Neural progenitor cell (in vitro differentiated cells): ENCODE data around the gene CYBRD1. TPM values are rescaled to one million over a fixed set of nuclear protein-coding genes. Genes with fewer than 3 reads are reported as not detected.

Experiments used
- DNase-seq: peaks from one replicate; pipeline ENCODE4 v3.0.0-alpha.2; 2016; ENCODE audit warnings: low spot score
- H2AFZ ChIP-seq: fragments of 200-600 bp; sonication (generic); replicated peaks from 2 replicates; pipeline ENCODE4 v1.6.1; 2016; ENCODE audit warnings: antibody characterized with exemption
- H3F3A ChIP-seq: fragments of 200-600 bp; sonication (generic); 2 replicates; pipeline ENCODE4 v1.6.1; 2016; ENCODE audit warnings: antibody characterized with exemption, low read depth
- H3K27ac ChIP-seq: fragments of 200-600 bp; sonication (generic); 2 replicates; pipeline ENCODE4 v1.5.1; 2016; ENCODE audit warnings: mild to moderate bottlenecking
- H3K27me3 ChIP-seq: fragments of 200-600 bp; sonication (generic); 2 replicates; pipeline ENCODE4 v1.6.1; 2016; ENCODE audit warnings: mild to moderate bottlenecking, moderate library complexity
- H3K36me3 ChIP-seq: fragments of 200-600 bp; sonication (generic); 2 replicates; pipeline ENCODE4 v1.5.1; 2016
- H3K4me1 ChIP-seq: fragments of 200-600 bp; sonication (generic); 2 replicates; pipeline ENCODE4 v1.6.1; 2016; ENCODE audit warnings: mixed run types
- H3K4me2 ChIP-seq: fragments of 200-600 bp; sonication (generic); 2 replicates; pipeline ENCODE4 v1.6.1; 2016
- H3K4me3 ChIP-seq: fragments of 200-600 bp; sonication (generic); 2 replicates; pipeline ENCODE4 v1.5.1; 2016
- H3K79me2 ChIP-seq: fragments of 200-600 bp; sonication (generic); 2 replicates; pipeline ENCODE4 v1.6.1; 2016; ENCODE audit warnings: low read depth
- H3K9ac ChIP-seq: fragments of 200-600 bp; sonication (generic); 2 replicates; pipeline ENCODE4 v1.6.1; 2016
- H3K9me3 ChIP-seq: fragments of 200-600 bp; sonication (generic); 2 replicates; pipeline ENCODE4 v1.5.1; 2016; ENCODE audit warnings: low read depth
- H4K20me1 ChIP-seq: fragments of 200-600 bp; sonication (generic); 2 replicates; pipeline ENCODE4 v1.6.1; 2016; ENCODE audit warnings: low read depth
- H3K27ac Mint-ChIP-seq: 3 replicates; pipeline ENCODE4 v1.8.0; 2021; ENCODE audit warnings: mixed read lengths
- H3K27me3 Mint-ChIP-seq: 2 replicates; pipeline ENCODE4 v1.8.0; 2022; ENCODE audit warnings: low read depth, mild to moderate bottlenecking, inconsistent platforms, moderate library complexity, mixed read lengths; ENCODE audit not compliant: insufficient read depth
- H3K36me3 Mint-ChIP-seq: 3 replicates; pipeline ENCODE4 v1.8.0; 2021; ENCODE audit warnings: mixed read lengths
- H3K4me1 Mint-ChIP-seq: 3 replicates; pipeline ENCODE4 v1.8.0; 2021; ENCODE audit warnings: mixed read lengths
- H3K4me3 Mint-ChIP-seq: 3 replicates; pipeline ENCODE4 v1.8.0; 2021; ENCODE audit warnings: mild to moderate bottlenecking, moderate library complexity, mixed read lengths
- H3K9me3 Mint-ChIP-seq: 3 replicates; pipeline ENCODE4 v1.8.0; 2020; ENCODE audit warnings: mixed read lengths
- EZH2 ChIP-seq: fragments of 200-600 bp; sonication (generic); IDR thresholded peaks from 2 replicates; pipeline ENCODE4 v1.6.1; 2017; ENCODE audit warnings: antibody characterized with exemption, mild to moderate bottlenecking, moderate library complexity
- EZH2phosphoT487 ChIP-seq: fragments of 200-600 bp; sonication (generic); IDR thresholded peaks from 2 replicates; pipeline ENCODE4 v1.6.1; 2017; ENCODE audit warnings: antibody characterized with exemption
- total RNA-seq: library from RNA; depleted of rRNA; stranded (reverse); fragments of >200 nt; gene quantifications from 2 replicates; pipeline ENCODE4 v1.2.3, GENCODE V29; 2015; ENCODE audit warnings: low replicate concordance
- TF ChIP-seq, protein P1 (sequence below): fragments of 200-600 bp; sonication (generic); IDR thresholded peaks from 2 replicates; pipeline ENCODE4 v1.5.1; 2017; ENCODE audit warnings: antibody characterized with exemption, mild to moderate bottlenecking

The CYBRD1 gene
- total RNA-seq, 1 donor from 2014 or later: 11.1 TPM

DNA sequence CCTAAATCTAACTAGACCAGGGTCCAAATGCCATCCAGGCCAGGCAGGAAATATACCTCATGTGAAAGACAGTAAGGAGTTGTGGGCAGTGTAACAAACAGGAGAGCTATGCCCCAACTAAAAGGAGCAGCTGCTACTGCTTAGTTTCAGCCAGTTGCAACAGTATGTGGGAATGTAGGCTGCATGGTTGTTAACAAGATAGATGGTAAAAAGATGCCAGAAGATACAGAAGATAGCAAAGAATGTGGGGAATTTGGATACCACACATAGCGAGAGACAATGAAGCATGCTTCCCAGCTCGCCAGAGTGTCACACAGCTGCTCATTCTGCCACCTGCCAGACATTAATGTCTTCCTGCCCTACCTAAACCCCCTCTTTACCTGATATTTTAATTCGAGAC lies 39.4 kb upstream of the CYBRD1 start:
- Histone ChIP-seq H3K36me3 (no peaks in the 10 kb centered on the region), H3F3A (peaks cover 9% of the 10 kb centered on the region), H2AFZ (no peak overlapping the region), H3K4me2 (peak overlapping the region; percentile 21), H3K27me3 (no peaks in the 10 kb centered on the region), H3K4me1 (peaks cover 21% of the 10 kb centered on the region), H3K9ac (no peak overlapping the region), H4K20me1 (no peaks in the 10 kb centered on the region), H3K9me3 (no peaks in the 10 kb centered on the region), H3K27ac (peak overlapping the region; percentile 54), H3K4me3 (no peak overlapping the region), H3K79me2 (no peaks in the 10 kb centered on the region)
- TF ChIP-seq EZH2 (no peak), EZH2phosphoT487 (no peak)
- TF ChIP-seq, protein P1, sequence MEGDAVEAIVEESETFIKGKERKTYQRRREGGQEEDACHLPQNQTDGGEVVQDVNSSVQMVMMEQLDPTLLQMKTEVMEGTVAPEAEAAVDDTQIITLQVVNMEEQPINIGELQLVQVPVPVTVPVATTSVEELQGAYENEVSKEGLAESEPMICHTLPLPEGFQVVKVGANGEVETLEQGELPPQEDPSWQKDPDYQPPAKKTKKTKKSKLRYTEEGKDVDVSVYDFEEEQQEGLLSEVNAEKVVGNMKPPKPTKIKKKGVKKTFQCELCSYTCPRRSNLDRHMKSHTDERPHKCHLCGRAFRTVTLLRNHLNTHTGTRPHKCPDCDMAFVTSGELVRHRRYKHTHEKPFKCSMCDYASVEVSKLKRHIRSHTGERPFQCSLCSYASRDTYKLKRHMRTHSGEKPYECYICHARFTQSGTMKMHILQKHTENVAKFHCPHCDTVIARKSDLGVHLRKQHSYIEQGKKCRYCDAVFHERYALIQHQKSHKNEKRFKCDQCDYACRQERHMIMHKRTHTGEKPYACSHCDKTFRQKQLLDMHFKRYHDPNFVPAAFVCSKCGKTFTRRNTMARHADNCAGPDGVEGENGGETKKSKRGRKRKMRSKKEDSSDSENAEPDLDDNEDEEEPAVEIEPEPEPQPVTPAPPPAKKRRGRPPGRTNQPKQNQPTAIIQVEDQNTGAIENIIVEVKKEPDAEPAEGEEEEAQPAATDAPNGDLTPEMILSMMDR: no peak
- Mint-ChIP-seq H3K9me3 (no peaks in the 10 kb centered on the region), H3K27me3 (no peaks in the 10 kb centered on the region), H3K27ac (no peak overlapping the region), H3K36me3 (peaks cover 6% of the 10 kb centered on the region), H3K4me3 (no peak overlapping the region), H3K4me1 (no peaks in the 10 kb centered on the region)
- peak; percentile 34 for DNase-seq

- no peak for DNase-seq
- Histone ChIP-seq H3F3A (peaks cover 9% of the 10 kb centered on the region), H3K27me3 (no peaks in the 10 kb centered on the region), H3K36me3 (no peaks in the 10 kb centered on the region), H4K20me1 (no peaks in the 10 kb centered on the region), H3K4me3 (no peak overlapping the region), H2AFZ (no peak overlapping the region), H3K4me2 (no peak overlapping the region), H3K4me1 (peaks cover 21% of the 10 kb centered on the region), H3K79me2 (no peaks in the 10 kb centered on the region), H3K9me3 (no peaks in the 10 kb centered on the region), H3K27ac (no peak overlapping the region), H3K9ac (no peak overlapping the region)
- Mint-ChIP-seq H3K36me3 (peaks cover 7% of the 10 kb centered on the region), H3K4me1 (no peaks in the 10 kb centered on the region), H3K4me3 (no peak overlapping the region), H3K27ac (no peak overlapping the region), H3K27me3 (no peaks in the 10 kb centered on the region), H3K9me3 (no peaks in the 10 kb centered on the region)
- TF ChIP-seq EZH2 (no peak), EZH2phosphoT487 (no peak)
- TF ChIP-seq, protein P1: no peak
Observed at GRCh38 chr2:171483793-171484192, 38.5 kb upstream of the CYBRD1 start.

GRCh38 chr2:171485116-171485515 lies 37.2 kb upstream of the CYBRD1 start:
- H3F3A ChIP-seq: peaks cover 9% of the 10 kb centered on the region
- H3K4me3 ChIP-seq: no peak overlapping the region

More at GRCh38 chr2:171485116-171485515, 37.2 kb upstream of the CYBRD1 start:
- no peak for TF ChIP-seq EZH2phosphoT487
- TF ChIP-seq, protein P1: no peak
- TF ChIP-seq EZH2: no peak
- H4K20me1 ChIP-seq: no peaks in the 10 kb centered on the region
- peaks cover 21% of the 10 kb centered on the region for H3K4me1 ChIP-seq
- H3K27ac ChIP-seq: no peak overlapping the region
- H3K4me1 Mint-ChIP-seq: no peaks in the 10 kb centered on the region
- no peaks in the 10 kb centered on the region for H3K9me3 ChIP-seq
- no peaks in the 10 kb centered on the region for H3K79me2 ChIP-seq
- H3K36me3 Mint-ChIP-seq: peaks cover 7% of the 10 kb centered on the region
- no peak for DNase-seq
- no peak overlapping the region for H3K4me2 ChIP-seq
- no peaks in the 10 kb centered on the region for H3K27me3 ChIP-seq
- no peaks in the 10 kb centered on the region for H3K36me3 ChIP-seq
- H3K27me3 Mint-ChIP-seq: no peaks in the 10 kb centered on the region
- H2AFZ ChIP-seq: no peak overlapping the region
- H3K9ac ChIP-seq: no peak overlapping the region
- no peak overlapping the region for H3K4me3 Mint-ChIP-seq
- no peak overlapping the region for H3K27ac Mint-ChIP-seq
- H3K9me3 Mint-ChIP-seq: no peaks in the 10 kb centered on the region
